HL-60 (cell line): Measurements from ENCODE around the gene CCDC169.
"Not testable (repeated sequence)": the region's sequence is repeated elsewhere in the genome, so short reads cannot be mapped to it uniquely, and the experiment has no call there.

ENCODE experiments used
- DNase-seq, 2 experiments: peaks; one replicate each; pipeline ENCODE4 v3.0.0-alpha.2; 2010 to 2020; ENCODE audit warnings: low read depth in 1 of 2, low spot score in 1 of 2
- H3K27ac ChIP-seq: fragments of 250-450 bp; sonication (Bioruptor Pico); replicated peaks from 2 replicates; pipeline ENCODE4 v1.5.1; 2020; ENCODE audit warnings: mild to moderate bottlenecking, moderate library complexity
- H3K27me3 ChIP-seq: fragments of 250-450 bp; sonication (Bioruptor Pico); 2 replicates; pipeline ENCODE4 v1.5.1; 2021; ENCODE audit warnings: mild to moderate bottlenecking, moderate library complexity; ENCODE audit not compliant: insufficient read depth, poor library complexity, severe bottlenecking
- H3K4me3 ChIP-seq: replicated peaks from 2 replicates; pipeline ENCODE4 v1.5.1; 2011; ENCODE audit warnings: mild to moderate bottlenecking, control low read depth, low read length; ENCODE audit not compliant: insufficient read depth
- GABPA ChIP-seq: IDR thresholded peaks from 2 replicates; pipeline ENCODE4 v1.6.1; 2012; ENCODE audit warnings: low read depth
- POLR2AphosphoS5 ChIP-seq: IDR thresholded peaks from 2 replicates; pipeline ENCODE4 v1.6.1; 2012; ENCODE audit warnings: low read depth
- SPI1 ChIP-seq: IDR thresholded peaks from 2 replicates; pipeline ENCODE4 v1.6.1; 2012; ENCODE audit warnings: low read depth, mild to moderate bottlenecking, borderline replicate concordance
- TF ChIP-seq, protein P1 (sequence below): IDR thresholded peaks from one replicate; pipeline ENCODE4 v1.5.1; 2011; ENCODE audit warnings: low read length, control low read depth, inconsistent platforms; ENCODE audit not compliant: insufficient read depth
- TF ChIP-seq, protein P2 (sequence below): IDR thresholded peaks from 2 replicates; pipeline ENCODE4 v1.6.1; 2012; ENCODE audit warnings: low read depth; ENCODE audit not compliant: insufficient replicate concordance

CCDC169 gene

GRCh38 chr13:36323408-36323807 lies 25.8 kb upstream of the CCDC169 start:
- TF ChIP-seq SPI1 (no peak), POLR2AphosphoS5 (no peak), GABPA (no peak)
- TF ChIP-seq, protein P1, sequence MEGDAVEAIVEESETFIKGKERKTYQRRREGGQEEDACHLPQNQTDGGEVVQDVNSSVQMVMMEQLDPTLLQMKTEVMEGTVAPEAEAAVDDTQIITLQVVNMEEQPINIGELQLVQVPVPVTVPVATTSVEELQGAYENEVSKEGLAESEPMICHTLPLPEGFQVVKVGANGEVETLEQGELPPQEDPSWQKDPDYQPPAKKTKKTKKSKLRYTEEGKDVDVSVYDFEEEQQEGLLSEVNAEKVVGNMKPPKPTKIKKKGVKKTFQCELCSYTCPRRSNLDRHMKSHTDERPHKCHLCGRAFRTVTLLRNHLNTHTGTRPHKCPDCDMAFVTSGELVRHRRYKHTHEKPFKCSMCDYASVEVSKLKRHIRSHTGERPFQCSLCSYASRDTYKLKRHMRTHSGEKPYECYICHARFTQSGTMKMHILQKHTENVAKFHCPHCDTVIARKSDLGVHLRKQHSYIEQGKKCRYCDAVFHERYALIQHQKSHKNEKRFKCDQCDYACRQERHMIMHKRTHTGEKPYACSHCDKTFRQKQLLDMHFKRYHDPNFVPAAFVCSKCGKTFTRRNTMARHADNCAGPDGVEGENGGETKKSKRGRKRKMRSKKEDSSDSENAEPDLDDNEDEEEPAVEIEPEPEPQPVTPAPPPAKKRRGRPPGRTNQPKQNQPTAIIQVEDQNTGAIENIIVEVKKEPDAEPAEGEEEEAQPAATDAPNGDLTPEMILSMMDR: no peak
- TF ChIP-seq, protein P2, sequence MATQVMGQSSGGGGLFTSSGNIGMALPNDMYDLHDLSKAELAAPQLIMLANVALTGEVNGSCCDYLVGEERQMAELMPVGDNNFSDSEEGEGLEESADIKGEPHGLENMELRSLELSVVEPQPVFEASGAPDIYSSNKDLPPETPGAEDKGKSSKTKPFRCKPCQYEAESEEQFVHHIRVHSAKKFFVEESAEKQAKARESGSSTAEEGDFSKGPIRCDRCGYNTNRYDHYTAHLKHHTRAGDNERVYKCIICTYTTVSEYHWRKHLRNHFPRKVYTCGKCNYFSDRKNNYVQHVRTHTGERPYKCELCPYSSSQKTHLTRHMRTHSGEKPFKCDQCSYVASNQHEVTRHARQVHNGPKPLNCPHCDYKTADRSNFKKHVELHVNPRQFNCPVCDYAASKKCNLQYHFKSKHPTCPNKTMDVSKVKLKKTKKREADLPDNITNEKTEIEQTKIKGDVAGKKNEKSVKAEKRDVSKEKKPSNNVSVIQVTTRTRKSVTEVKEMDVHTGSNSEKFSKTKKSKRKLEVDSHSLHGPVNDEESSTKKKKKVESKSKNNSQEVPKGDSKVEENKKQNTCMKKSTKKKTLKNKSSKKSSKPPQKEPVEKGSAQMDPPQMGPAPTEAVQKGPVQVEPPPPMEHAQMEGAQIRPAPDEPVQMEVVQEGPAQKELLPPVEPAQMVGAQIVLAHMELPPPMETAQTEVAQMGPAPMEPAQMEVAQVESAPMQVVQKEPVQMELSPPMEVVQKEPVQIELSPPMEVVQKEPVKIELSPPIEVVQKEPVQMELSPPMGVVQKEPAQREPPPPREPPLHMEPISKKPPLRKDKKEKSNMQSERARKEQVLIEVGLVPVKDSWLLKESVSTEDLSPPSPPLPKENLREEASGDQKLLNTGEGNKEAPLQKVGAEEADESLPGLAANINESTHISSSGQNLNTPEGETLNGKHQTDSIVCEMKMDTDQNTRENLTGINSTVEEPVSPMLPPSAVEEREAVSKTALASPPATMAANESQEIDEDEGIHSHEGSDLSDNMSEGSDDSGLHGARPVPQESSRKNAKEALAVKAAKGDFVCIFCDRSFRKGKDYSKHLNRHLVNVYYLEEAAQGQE: no peak
- no peak overlapping the region for H3K4me3 ChIP-seq
- no peak for DNase-seq
- H3K27me3 ChIP-seq: no peaks in the 10 kb centered on the region
- no peak overlapping the region for H3K27ac ChIP-seq

GRCh38 chr13:36319793-36320192 lies 22.2 kb upstream of the CCDC169 start:
- peak in 1 of 2 experiments; percentile 47 for DNase-seq
- H3K27ac ChIP-seq, H3K27me3 ChIP-seq, H3K4me3 ChIP-seq: not testable (repeated sequence)

- no peak for DNase-seq
- TF ChIP-seq SPI1: no peak
- no peak for TF ChIP-seq GABPA
- no peak for TF ChIP-seq POLR2AphosphoS5
- TF ChIP-seq, protein P1: no peak
- TF ChIP-seq, protein P2: no peak
These were observed 15.7 kb upstream of the CCDC169 start for GRCh38 chr13:36313047-36313969.

DNA sequence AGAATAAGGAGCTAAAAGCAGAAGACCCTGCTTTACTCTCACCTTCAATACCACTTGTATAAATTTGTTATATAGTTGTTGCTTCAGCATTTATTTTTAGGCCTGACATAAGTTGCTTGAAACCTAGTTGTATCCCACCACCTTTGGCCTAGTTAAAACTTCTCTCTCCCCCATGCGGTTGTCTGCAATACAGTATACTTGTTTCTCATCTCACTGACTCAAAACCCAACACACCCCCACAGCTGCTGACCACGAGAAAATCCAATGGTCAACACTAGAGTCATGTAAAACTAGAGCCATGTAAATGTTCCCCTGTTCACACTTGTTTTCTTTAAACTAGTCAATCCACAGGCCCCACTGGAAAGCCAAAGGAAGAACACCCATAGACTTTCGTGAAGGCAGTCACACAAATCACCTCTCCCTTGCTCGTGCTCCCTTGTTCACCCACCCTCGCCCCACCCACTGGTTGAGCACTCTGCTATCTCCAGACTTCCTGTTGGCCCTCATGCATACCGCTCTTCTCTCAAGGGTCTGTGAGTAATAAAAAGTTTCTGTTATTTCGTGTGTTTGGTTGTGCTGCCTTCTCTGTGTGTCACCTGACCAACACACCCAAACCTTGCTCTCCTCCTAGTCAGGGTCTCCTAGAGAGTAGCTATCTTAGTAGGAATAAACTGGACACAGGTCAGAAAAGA lies 12.9 kb upstream of the CCDC169 start:
- TF ChIP-seq SPI1 (no peak), POLR2AphosphoS5 (no peak), GABPA (no peak)
- TF ChIP-seq, protein P1: no peak
- TF ChIP-seq, protein P2: no peak

More at GRCh38 chr13:36313047-36313969, 15.7 kb upstream of the CCDC169 start:
- Histone ChIP-seq H3K27me3 (no peaks in the 10 kb centered on the region), H3K27ac (no peak overlapping the region), H3K4me3 (no peak overlapping the region)

More for the DNA sequence above, 12.9 kb upstream of the CCDC169 start:
- DNase-seq: no peak
- Histone ChIP-seq H3K27ac (no peak overlapping the region), H3K27me3 (no peaks in the 10 kb centered on the region), H3K4me3 (no peak overlapping the region)
